A673 (cell line): ENCODE data around the gene RNF13.
"Not testable (repeated sequence)": the region's sequence is repeated elsewhere in the genome, so short reads cannot be mapped to it uniquely, and the experiment has no call there.

Experiments
- EZH2 ChIP-seq: fragments of 200-600 bp; sonication (generic); IDR thresholded peaks from 2 replicates; pipeline ENCODE4 v1.6.1; 2017; ENCODE audit warnings: borderline replicate concordance, low read depth, mild to moderate bottlenecking, mixed read lengths, antibody characterized with exemption, low read length; ENCODE audit not compliant: poor library complexity, severe bottlenecking
- TF ChIP-seq, protein P1 (sequence below): fragments of 300-800, 200-600 bp; sonication (generic); conservative IDR thresholded peaks from 2 replicates; pipeline ENCODE4 v1.5.1; 2017; ENCODE audit warnings: low read depth, mild to moderate bottlenecking, antibody characterized with exemption, low read length, moderate library complexity, mixed read lengths

DNA sequence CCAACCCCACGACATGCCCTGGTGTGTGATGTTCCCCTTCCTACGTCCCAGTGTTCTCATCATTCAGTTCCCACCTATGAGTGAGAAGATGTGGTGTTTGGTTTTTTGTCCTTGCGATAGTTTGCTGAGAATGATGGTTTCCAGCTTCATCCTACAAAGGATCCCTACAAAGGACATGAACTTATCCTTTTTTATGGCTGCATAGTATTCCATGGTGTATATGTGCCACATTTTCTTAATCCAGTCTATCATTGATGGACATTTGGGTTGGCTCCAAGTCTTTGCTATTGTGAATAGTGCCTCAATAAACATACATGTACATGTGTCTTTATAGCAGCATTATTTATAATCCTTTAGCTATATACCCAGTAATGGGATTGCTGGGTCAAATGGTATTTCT, 131.0 kb downstream of the RNF13 start:
- TF ChIP-seq, protein P1, sequence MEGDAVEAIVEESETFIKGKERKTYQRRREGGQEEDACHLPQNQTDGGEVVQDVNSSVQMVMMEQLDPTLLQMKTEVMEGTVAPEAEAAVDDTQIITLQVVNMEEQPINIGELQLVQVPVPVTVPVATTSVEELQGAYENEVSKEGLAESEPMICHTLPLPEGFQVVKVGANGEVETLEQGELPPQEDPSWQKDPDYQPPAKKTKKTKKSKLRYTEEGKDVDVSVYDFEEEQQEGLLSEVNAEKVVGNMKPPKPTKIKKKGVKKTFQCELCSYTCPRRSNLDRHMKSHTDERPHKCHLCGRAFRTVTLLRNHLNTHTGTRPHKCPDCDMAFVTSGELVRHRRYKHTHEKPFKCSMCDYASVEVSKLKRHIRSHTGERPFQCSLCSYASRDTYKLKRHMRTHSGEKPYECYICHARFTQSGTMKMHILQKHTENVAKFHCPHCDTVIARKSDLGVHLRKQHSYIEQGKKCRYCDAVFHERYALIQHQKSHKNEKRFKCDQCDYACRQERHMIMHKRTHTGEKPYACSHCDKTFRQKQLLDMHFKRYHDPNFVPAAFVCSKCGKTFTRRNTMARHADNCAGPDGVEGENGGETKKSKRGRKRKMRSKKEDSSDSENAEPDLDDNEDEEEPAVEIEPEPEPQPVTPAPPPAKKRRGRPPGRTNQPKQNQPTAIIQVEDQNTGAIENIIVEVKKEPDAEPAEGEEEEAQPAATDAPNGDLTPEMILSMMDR: not testable (repeated sequence)
- TF ChIP-seq EZH2: not testable (repeated sequence)
